Anterior cingulate cortex (tissue), 58 donors: Measurements from ENCODE around the gene IQCK.
A peak's percentile ranks its signal among the peaks of the same experiment; 100 is the strongest.

Experiments
- DNase-seq, 58 donors: peaks; one replicate each; lab custom pipeline; 2025; lab: John Stamatoyannopoulos, UW

The IQCK gene

GRCh38 chr16:19853132-19853741, 135.2 kb downstream of the IQCK start:
- DNase-seq: peak in 4 of 58 donors; percentile 41 to 71 (median 43)

DNA sequence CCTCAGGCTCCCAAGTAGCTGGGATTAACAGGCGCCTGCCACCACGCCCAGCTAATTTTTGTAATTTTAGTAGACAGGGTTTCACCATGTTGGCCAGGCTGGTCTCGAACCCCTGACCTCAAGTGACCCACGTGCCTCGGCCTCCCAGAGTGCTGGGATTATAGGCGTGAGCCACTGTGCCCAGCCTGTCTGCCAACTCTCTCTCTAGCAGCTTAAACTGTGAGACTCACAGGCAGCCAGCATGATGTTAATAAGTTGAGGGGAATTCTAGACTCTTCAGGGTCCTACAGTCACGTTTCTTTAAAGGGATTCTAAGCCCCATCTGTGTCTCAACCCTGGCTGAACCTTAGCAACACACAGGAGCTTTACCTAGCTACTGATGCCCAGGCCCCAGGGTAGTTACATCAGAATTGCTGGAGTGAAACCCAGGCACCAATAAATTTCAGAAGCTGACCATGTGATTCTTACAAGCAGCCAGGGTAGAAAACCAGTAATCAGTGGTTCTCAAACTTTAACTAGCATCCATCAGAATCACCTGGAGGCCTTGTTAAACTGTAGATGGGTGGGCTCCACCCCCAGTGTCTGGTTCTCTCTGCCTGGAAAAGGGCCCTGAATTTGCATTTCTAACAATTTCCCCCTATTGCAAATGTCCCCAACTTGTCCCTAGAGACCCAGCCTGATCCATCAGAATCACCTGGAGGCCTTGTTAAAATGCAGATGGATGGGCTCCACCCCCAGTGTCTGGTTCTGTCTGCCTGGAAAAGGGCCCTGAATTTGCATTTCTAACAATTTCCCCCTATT, 135.9 kb downstream of the IQCK start:
- peak in 17 of 58 donors; percentile 18 to 77 (median 37) for DNase-seq

DNA sequence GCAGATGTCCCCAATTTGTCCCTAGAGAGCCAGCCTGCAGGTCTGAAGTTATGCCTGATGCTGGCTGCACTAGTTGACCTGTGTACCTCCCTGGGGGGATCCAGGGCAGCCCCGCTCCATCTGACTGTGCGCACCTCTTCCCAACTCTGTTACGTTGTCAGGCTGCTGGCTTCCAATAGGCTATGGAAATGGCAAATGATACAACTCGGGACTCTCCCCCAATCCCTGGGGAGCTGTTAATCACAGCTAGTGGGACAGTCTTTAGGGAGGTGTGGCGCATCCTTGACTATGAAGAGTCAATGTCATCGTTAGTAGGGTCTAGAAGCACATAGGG, 136.4 kb downstream of the IQCK start:
- no peak for DNase-seq

GRCh38 chr16:19856120-19856519, 138.0 kb downstream of the IQCK start:
- peak in 5 of 58 donors; percentile 15 to 36 (median 26) for DNase-seq

- DNase-seq: no peak
Measured at GRCh38 chr16:19857593-19858339, 139.7 kb downstream of the IQCK start.

DNA sequence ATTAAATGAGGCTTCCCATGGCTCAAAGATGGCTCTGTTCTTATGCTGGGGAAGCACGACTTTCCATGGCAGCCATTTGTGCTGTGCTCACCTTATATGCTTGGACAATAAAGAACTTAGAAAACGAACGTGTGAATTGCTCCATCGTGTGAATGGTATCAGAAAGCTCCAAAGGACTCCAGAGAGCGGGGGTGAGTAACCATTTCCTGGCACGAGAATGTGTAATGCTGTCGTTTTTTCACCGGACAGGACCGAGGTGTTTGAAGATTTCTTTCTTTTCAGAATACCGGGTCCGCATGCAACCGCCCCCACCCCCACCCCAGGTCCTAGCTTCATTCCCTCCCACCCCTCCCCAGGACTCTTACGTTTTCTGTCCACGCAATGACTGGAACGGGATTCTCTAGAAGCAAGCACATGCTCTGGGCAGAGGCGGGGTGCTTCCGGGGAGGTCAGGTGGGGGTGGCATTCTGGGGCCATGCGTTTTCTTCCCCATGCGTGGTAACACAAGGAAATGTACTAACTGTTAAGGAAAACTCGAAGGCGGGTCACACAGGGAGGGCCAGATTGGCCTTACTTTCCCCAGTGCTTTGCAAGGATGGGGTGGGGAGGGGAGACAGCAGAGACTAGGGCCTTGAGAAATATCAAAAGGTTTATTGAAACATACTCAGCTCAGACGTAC, 140.4 kb downstream of the IQCK start:
- DNase-seq: peak in 1 of 58 donors; percentile 11

GRCh38 chr16:19859166-19859565, 141.1 kb downstream of the IQCK start:
- DNase-seq: no peak

- peak in 1 of 58 donors; percentile 39 for DNase-seq
Measured at GRCh38 chr16:19859603-19860002, 141.5 kb downstream of the IQCK start.

DNA sequence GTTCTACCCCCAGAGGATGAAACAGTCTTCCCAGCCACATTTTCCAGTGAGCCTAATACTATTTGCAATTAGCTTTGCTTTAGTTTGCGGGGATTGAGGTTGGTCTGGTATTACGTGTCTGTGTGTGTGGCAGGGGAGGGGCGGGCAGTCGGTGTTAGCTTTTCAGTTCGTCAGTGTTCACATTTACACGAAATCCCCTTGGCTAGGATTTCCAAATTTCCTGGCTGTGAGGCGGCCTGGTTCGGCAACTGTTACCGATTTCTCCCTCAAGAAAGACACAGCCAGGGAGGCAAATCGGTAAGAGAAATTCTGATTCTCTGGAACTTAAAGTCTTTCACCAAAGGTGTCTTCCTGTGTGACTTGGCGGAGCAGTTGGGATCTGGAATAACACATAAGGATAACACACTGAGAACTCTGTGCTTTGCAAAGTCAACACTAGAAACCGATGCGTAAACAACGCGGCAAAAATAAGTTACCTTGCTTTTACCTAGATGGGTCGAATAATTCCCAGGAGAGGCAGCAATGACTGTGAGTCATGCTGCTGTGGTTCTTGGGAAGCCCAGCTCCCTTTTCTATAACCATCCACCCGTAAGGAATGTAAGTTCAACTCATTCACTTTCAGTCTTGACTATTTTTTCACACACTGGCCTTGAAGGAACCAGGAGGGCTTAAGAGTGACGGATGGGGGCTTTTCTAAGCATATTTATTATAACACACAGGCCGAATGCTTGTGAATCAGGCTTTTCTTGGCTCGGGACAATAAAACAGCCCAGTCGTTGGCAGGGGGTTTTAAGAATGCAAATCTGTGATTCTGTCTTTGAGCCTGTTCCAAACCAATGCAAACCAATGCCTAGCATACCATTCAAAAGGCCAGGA, 142.3 kb downstream of the IQCK start:
- DNase-seq: peak in 4 of 58 donors; percentile 15 to 59 (median 44)

DNA sequence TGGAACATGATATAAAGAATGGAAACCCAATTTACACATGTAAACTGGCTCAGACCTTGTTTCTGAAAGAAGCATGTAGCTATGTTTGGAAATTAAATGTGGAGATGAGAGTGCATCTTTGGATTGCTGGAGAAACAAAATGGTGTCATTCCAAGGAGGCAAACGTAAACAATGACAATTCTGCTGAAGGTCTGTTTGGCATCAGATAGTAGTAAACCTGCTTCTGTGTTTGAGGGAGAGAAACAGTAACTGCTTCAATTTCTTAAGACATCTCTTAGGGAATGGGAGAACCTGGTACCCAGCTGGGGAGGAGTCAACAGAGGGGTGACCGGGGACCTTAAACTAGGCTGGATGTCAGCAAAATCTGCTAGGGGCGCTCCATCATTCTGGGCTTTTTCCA, 143.1 kb downstream of the IQCK start:
- no peak for DNase-seq

- DNase-seq: peak in 55 of 58 donors; percentile 32 to 95 (median 81)
Measured at GRCh38 chr16:19861811-19862327, 143.8 kb downstream of the IQCK start.

DNA sequence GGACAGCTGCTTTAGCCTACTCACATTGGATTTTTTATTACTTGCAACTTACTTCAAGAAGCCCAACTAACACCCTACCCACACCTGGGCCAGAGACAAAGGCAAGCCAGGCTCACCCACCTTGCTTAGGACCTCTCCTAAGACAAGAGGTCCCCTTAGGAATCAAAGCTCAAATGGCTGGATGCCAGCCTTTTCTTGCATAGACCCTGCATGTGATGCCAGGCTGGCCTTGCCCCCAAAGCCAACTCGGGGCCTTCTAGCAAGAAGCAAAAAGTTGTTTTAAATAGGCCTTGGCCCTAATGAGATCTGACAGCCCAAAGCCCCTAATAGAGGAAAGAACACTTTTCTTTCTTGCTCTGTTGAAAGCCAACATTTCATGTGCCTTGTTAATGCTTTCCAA, 145.9 kb downstream of the IQCK start:
- DNase-seq: no peak

GRCh38 chr16:19864566-19864965, 146.5 kb downstream of the IQCK start:
- peak in 2 of 58 donors; percentile 23 to 25 for DNase-seq

DNA sequence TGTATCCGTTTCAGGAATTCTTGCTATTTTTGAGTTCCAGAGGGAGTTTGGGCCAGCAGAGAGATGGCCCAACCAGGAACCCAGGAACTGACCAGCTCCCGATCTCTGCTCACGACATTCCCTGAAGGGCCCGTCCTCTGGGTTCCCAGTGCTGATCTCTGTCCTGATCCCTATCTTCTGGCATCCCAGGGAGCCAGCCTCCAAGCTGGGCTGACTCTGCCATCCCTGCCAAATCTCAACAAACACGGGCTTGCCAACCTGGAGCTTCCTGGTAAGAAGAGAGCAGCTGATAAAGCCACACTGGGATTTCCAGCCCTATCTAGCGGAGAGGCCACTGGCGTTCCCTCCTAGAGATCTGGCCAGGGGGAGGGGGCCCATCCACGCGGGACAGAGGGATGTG, 150.3 kb downstream of the IQCK start:
- DNase-seq: peak in 1 of 58 donors; percentile 8

DNA sequence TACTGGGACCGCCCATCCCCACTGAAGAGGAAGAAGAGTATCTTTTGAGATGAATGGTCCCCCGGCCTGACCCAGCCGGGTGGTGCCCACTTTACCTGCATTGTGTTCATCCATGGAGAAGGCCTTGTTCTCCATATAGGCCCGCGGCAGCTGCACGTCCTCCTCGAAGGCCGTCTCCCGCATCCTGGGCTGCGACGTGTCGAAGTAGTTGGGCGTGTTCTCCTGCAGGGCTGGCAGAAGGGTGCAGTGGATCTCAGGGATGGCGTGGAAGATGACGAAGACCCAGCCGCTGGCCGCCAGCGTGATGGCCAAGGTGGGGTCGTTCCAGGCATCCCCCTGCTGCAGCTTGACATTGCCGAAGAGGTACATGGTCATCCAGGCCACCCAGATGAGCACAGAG, 153.7 kb downstream of the IQCK start:
- DNase-seq: no peak

GRCh38 chr16:19872179-19872863, 154.2 kb downstream of the IQCK start:
- peak in 54 of 58 donors; percentile 23 to 94 (median 72) for DNase-seq

- peak in 22 of 58 donors; percentile 17 to 74 (median 42) for DNase-seq
Measured at GRCh38 chr16:19872935-19873334, 154.9 kb downstream of the IQCK start.

DNA sequence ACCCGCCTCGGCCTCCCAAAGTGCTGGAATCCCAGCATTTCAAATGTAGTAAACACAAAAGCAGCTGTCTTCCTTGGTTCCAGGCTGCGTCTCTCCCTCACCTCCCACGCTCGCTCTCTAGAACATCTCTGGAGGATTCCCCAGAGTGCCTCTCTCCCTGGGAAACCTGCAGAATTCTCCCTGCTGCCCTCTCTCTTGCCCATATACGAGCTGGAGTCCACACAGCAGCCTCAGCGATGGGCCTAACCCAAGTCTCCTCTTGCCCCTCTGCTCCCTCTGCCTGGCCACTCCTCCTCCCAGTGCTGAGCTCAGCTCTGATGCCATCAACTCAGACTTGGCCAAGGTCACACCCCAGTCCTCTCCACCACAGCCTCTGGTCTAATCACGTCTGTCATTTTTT, 156.0 kb downstream of the IQCK start:
- peak in 15 of 58 donors; percentile 9 to 52 (median 29) for DNase-seq
